ENCODE results near the gene CLEC16A.

DNA sequence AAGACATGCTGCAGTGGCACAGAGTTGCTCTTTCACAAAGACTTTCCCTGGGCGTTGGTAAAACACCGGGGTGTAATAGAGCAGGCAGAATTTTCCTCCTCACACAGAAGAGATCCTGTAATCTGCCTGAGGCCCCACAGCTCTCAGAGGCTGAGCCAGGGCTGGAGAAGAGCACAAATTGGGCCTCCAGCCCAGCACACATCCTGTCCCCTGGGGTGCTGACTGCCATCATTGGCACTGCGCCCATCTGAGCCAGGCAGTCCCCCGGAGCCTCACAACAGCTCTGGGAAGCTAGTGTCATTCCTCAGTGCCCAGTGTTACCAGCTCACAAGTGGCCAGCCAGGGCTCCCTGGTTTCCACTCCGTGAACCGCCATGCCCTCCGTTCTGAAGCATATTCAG lies 192.2 kb downstream of the CLEC16A start:
- TF ChIP-seq, protein P1, sequence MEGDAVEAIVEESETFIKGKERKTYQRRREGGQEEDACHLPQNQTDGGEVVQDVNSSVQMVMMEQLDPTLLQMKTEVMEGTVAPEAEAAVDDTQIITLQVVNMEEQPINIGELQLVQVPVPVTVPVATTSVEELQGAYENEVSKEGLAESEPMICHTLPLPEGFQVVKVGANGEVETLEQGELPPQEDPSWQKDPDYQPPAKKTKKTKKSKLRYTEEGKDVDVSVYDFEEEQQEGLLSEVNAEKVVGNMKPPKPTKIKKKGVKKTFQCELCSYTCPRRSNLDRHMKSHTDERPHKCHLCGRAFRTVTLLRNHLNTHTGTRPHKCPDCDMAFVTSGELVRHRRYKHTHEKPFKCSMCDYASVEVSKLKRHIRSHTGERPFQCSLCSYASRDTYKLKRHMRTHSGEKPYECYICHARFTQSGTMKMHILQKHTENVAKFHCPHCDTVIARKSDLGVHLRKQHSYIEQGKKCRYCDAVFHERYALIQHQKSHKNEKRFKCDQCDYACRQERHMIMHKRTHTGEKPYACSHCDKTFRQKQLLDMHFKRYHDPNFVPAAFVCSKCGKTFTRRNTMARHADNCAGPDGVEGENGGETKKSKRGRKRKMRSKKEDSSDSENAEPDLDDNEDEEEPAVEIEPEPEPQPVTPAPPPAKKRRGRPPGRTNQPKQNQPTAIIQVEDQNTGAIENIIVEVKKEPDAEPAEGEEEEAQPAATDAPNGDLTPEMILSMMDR (IDR thresholded peaks at IDR 0.05) = no peak
- TF ChIP-seq POLR2A (IDR thresholded peaks at IDR 0.05) (no peak), EP300 (IDR thresholded peaks at IDR 0.05; ENCODE audit: low read depth) (no peak)

Measured in transverse colon (tissue), 3 donors.